ENCODE measurements around the gene CELF5.
A peak's percentile ranks its signal among the peaks of the same experiment; 100 is the strongest.
"Not testable (repeated sequence)": the region's sequence is repeated elsewhere in the genome, so short reads cannot be mapped to it uniquely, and the experiment has no call there.

CELF5 gene

DNA sequence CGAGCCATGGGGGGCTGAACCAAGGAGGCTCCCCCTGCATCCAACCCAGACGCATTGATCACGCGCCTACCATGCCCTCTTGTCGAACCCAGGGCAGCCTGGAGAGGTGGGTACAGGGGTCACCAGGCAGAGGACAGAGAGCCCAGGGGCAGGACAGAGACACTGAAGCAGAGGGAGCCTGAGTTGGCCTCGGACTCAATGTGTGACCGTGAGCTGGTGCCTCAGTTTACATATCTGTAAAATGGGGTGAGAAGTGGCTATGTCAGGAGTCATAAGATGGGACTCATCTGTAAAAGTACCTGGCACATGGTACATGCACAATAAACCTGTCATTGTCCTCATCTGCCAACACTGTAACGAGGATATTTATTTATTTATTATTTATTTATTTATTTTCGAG is 117.8 kb downstream of the CELF5 start:
- no peak for DNase-seq

DNA sequence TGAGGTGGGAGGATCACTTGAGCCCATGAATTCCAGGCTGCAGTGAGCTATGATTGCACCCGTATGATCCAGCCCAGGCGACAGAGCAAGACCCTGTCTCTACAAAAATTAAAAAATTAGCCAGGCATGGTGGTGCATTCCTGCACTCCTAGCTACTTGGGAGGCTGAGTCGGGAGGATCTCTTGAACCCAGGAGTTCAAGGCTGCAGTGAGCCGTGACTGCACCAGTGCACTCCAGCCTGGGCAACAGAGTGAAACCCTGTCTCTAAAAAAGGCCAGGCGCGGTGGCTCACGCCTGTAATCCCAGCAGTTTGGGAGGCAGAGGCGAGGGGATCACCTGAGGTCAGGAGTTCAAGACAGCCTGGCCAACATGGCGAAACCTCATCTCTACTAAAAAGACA is 118.5 kb downstream of the CELF5 start:
- not testable (repeated sequence) for DNase-seq

DNA sequence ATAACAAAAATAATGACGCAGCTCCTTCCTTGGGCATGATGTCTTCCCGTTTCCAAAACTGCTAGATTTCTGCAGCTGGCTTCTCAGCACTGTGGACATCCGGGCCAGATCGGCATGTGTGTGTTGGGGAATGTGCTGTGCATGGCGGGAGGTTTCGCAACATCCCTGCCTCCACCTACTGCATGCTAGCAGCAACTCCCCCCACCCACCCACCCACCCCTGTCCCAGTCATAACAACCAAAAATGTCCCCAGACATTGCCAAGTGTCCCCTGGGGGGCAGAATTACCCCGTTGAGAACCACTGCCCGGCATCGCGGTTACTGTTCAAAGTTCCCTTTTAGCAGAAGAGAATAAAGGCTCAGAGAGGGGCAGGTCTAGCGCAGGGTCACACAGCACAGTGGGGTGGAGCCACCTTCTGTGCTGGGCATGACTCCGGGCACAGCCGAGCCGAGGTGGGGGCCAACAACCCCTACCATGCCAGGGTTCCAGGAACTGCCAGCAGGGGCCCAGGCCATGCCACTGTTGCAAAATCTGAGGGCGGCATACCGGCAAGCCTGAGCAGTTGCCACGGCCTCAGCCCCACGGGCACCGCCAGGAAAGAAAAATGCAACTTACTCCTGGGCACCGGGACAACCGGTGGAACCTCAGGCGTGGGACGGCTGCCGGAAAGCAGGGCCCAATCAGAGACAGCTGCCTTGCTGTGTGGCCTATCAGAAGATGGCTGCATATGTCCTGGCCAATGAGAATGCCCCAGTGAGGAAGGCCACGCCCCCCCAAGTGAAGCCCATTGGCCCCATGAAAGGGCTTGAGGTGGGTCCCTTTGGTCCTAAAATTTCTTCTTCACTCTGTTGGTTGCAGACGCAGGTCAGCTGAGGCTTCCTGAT is 119.4 kb downstream of the CELF5 start:
- peak in 50 of 56 donors; percentile 13 to 83 (median 55) for DNase-seq

DNA sequence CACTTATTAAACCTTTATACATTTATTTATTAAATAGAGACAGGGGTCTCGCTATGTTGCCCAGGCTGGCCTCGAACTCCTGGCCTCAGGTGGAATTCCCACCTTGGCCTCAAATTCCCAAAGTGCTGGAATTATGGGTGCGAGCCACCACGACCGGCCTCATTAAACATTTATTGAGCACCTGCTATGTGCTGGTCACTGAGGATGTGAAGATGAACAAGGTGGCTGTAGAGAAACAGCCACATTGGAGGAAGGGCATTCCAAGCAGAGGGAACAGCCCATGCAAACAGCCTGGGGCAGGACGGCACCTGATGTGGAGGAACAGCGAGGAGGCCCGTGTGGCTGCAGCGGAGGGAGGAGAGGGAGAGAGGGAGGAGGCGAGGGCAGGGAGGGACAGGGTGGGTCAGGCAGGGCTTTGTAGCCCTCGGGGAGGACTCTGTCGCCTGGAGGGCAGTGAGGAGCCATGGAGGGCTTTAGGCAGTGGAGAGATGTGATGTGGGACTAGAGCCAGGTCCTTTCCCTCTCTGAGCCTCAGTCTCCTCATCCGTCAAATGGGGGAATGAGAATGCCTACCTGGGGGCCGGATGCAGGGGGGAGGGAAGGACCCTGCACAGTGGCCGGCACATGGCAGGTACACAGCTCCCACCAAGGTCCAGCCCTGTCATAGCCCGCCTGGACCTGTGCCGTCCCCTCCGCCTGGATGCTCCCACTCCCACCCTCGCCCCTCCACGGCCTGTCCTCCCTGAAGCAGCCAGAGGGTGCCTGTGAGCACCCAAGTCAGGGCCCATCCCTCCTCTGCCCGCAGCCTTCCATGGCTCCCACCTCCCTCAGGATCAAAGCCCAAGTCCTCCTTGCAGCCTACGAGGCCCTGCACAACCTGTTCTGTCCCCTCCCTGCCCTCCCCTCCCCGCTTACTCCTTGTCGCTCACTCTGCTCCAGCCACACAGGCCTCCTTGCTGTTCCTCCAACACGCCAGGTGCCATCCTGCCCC is 120.4 kb downstream of the CELF5 start:
- no peak for DNase-seq

DNA sequence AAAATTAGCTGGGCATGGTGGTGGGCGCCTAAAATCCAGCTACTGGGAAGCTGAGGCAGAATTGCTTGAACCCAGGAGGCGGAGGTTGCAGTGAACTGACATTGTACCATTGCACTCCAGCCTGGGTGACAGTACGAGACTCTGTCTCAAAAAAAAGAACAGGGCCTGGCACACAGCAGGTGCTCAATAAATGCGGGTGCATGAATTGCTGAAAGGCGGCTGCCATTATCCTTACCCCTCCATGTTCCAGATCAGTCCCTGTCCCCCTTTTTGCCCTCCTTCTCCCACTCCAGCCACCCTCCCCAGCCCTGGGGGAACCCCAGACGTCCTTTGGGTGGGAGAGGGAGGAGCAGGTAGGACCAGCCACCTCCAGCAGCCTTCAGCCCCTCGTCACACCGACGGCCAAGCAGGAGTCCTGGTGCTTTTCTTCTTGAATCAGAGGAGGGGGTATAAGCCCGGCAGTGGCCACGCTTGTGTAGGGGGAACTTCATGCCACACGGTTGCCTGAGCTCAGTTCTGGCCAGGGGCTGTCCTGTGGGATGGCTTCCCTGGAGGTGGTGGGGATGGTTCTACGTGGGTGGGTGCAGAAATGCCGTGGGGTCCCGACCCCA is 121.5 kb downstream of the CELF5 start:
- DNase-seq, result peak in 1 of 56 donors; percentile 39
